GM12892 (cell line): ENCODE data around the gene RGS5.

Source experiments
- POLR2A ChIP-seq: IDR thresholded peaks from 2 replicates; pipeline ENCODE4 v1.6.1; 2011; ENCODE audit warnings: low read depth, low read length, control low read depth
- POLR2AphosphoS5 ChIP-seq: IDR thresholded peaks from 2 replicates; pipeline ENCODE4 v1.6.1; 2011; ENCODE audit warnings: low read depth, low read length, control low read depth

DNA sequence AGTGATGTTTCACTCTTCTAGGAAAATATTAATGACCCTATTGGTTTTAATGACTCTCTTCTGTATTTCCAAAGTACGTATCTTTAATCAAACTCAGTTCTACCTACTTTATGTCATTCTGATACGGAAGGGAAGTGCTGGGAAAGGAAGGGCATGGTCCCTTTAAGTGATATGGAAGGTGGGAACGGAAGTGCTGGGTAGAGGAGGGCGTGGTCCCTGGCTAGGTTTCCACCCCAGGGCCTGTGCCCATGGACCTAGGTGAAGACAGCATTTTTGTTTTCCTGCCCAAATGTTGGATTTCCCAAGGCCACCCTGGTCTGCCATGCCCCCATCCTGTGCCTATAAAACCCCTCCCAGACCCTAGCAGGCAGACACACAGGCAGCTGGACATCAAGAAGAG is 109.5 kb downstream of the RGS5 start:
- TF ChIP-seq POLR2AphosphoS5 (no peak), POLR2A (no peak)
